Measurements from ENCODE around the gene TRPT1.

The TRPT1 gene

GRCh38 chr11:64220271-64220670 is 5.7 kb downstream of the TRPT1 start (continued):
- TF ChIP-seq SETDB1 (IDR thresholded peaks at IDR 0.05; ENCODE audit: insufficient read length, low read length) (no peak), ZNF2 (tag by site-specific recombination; IDR thresholded peaks at IDR 0.05) (no peak), ZSCAN16 (tag by site-specific recombination; IDR thresholded peaks at IDR 0.05) (no peak), ZNF704 (tag by site-specific recombination; IDR thresholded peaks at IDR 0.05) (no peak)

DNA sequence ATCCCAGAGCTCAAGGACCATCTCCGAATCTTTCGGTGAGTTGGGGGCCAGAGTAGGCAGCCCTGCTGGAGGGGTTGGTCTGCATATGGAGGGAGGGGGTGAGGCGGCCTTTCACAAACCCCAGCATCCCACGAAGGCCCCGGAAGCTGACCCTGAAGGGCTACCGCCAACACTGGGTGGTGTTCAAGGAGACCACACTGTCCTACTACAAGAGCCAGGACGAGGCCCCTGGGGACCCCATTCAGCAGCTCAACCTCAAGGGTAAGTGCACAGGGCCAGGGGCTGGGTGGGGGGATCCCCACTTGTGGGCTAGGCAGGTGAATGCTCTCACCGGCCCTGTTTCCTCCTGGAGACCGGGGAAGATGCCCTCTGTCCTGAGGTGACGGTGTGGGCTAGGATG is 6.2 kb downstream of the TRPT1 start:
- H3K36me3 ChIP-seq (ENCODE audit: control insufficient read depth in 2 of 2, insufficient read depth in 1 of 2, low read length in 2 of 2): peaks cover 0 to 26% of the 10 kb centered on the region in 2 experiments; a peak in 1 of 3 replicates
- ChIA-PET CTCF (no interaction called here), POLR2A (interaction anchor here (1.1 kb wide), 1 partner anchor 10 kb away, joined by 3 read pairs; no protein-coding TSS in a partner anchor)
- no peaks in the 10 kb centered on the region for H3K9me3 ChIP-seq (ENCODE audit: control insufficient read depth, insufficient read depth, low read depth, low read length)
- no peak overlapping the region for H3K4me3 ChIP-seq (ENCODE audit: low read depth, low read length)
- H3K27ac ChIP-seq (ENCODE audit: extremely low read depth, low read depth, low read length): no peak overlapping the region
- TF ChIP-seq ZNF791 (tag by site-specific recombination; IDR thresholded peaks at IDR 0.05): no peak
- TF ChIP-seq, protein P1, sequence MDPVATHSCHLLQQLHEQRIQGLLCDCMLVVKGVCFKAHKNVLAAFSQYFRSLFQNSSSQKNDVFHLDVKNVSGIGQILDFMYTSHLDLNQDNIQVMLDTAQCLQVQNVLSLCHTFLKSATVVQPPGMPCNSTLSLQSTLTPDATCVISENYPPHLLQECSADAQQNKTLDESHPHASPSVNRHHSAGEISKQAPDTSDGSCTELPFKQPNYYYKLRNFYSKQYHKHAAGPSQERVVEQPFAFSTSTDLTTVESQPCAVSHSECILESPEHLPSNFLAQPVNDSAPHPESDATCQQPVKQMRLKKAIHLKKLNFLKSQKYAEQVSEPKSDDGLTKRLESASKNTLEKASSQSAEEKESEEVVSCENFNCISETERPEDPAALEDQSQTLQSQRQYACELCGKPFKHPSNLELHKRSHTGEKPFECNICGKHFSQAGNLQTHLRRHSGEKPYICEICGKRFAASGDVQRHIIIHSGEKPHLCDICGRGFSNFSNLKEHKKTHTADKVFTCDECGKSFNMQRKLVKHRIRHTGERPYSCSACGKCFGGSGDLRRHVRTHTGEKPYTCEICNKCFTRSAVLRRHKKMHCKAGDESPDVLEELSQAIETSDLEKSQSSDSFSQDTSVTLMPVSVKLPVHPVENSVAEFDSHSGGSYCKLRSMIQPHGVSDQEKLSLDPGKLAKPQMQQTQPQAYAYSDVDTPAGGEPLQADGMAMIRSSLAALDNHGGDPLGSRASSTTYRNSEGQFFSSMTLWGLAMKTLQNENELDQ (tag by site-specific recombination; IDR thresholded peaks at IDR 0.05; ENCODE audit: low read depth): no peak
- TF ChIP-seq ZSCAN4 (tag by site-specific recombination; IDR thresholded peaks at IDR 0.05): no peak
- TF ChIP-seq ZNF580 (tag by site-specific recombination; IDR thresholded peaks at IDR 0.05): no peak
- TF ChIP-seq ZNF214 (tag by site-specific recombination; IDR thresholded peaks at IDR 0.05; ENCODE audit: borderline replicate concordance): no peak
- no peak for TF ChIP-seq ZNF169 (tag by site-specific recombination; IDR thresholded peaks at IDR 0.05)
- no peak for TF ChIP-seq ZNF792 (tag by site-specific recombination; IDR thresholded peaks at IDR 0.05)
- no peak for TF ChIP-seq ZNF76 (tag by site-specific recombination; IDR thresholded peaks at IDR 0.05; ENCODE audit: borderline replicate concordance, low read depth)
- TF ChIP-seq, protein P2, sequence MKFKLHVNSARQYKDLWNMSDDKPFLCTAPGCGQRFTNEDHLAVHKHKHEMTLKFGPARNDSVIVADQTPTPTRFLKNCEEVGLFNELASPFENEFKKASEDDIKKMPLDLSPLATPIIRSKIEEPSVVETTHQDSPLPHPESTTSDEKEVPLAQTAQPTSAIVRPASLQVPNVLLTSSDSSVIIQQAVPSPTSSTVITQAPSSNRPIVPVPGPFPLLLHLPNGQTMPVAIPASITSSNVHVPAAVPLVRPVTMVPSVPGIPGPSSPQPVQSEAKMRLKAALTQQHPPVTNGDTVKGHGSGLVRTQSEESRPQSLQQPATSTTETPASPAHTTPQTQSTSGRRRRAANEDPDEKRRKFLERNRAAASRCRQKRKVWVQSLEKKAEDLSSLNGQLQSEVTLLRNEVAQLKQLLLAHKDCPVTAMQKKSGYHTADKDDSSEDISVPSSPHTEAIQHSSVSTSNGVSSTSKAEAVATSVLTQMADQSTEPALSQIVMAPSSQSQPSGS (tag by site-specific recombination; IDR thresholded peaks at IDR 0.05; ENCODE audit: low read depth): no peak
- no peak for TF ChIP-seq ZBTB7A (tag by site-specific recombination; IDR thresholded peaks at IDR 0.05; ENCODE audit: low read depth)
- TF ChIP-seq ZNF48 (tag by site-specific recombination; IDR thresholded peaks at IDR 0.05): no peak
- no peak for TF ChIP-seq ZSCAN30 (tag by site-specific recombination; IDR thresholded peaks at IDR 0.05)
- no peak for TF ChIP-seq ZNF23 (tag by site-specific recombination; IDR thresholded peaks at IDR 0.05; ENCODE audit: borderline replicate concordance)
- no peak for TF ChIP-seq ZNF610 (tag by site-specific recombination; IDR thresholded peaks at IDR 0.05; ENCODE audit: borderline replicate concordance)
- H3K4me1 ChIP-seq (ENCODE audit: control insufficient read depth, insufficient read depth, low read length): no peaks in the 10 kb centered on the region

Measured in HEK293 (cell line).